Measurements from ENCODE around the gene NBEA.
A peak's percentile ranks its signal among the peaks of the same experiment; 100 is the strongest.

Gene NBEA

GRCh38 chr13:35469806-35470525 lies 527.9 kb downstream of the NBEA start:
- Histone ChIP-seq H3K4me1 (ENCODE audit: control insufficient read depth in 1 of 2, insufficient read depth in 2 of 2, low read length in 2 of 2) (no peaks in the 10 kb centered on the region), H3K4me3 (ENCODE audit: low read depth in 1 of 2, low read length in 2 of 2) (peak overlapping the region; percentile 55 to 61), H3K27me3 (ENCODE audit: low read depth, low read length) (peaks cover 15% of the 10 kb centered on the region), H3K9me3 (ENCODE audit: control insufficient read depth in 1 of 2, low read length in 2 of 2) (no peaks in the 10 kb centered on the region), H3K27ac (ENCODE audit: low read length) (peak overlapping the region; percentile 72), H3K36me3 (ENCODE audit: control insufficient read depth in 1 of 2, insufficient read depth in 2 of 2, low read length in 2 of 2) (no peaks in the 10 kb centered on the region)

GRCh38 chr13:35470671-35471661 lies 528.9 kb downstream of the NBEA start:
- Histone ChIP-seq H3K27me3 (ENCODE audit: low read depth, low read length) (peaks cover 23% of the 10 kb centered on the region), H3K9me3 (ENCODE audit: control insufficient read depth in 1 of 2, low read length in 2 of 2) (no peaks in the 10 kb centered on the region), H3K27ac (ENCODE audit: low read length) (peak overlapping the region; percentile 72), H3K4me3 (ENCODE audit: low read depth in 1 of 2, low read length in 2 of 2) (peak overlapping the region; percentile 55 to 61), H3K4me1 (ENCODE audit: control insufficient read depth in 1 of 2, insufficient read depth in 2 of 2, low read length in 2 of 2) (no peaks in the 10 kb centered on the region), H3K36me3 (ENCODE audit: control insufficient read depth in 1 of 2, insufficient read depth in 2 of 2, low read length in 2 of 2) (peaks cover 0 to 6% of the 10 kb centered on the region in 2 donors)

- H3K27me3 ChIP-seq (ENCODE audit: low read depth, low read length), result peaks cover 29% of the 10 kb centered on the region
- no peak overlapping the region for H3K27ac ChIP-seq (ENCODE audit: low read length)
- H3K4me1 ChIP-seq (ENCODE audit: control insufficient read depth in 1 of 2, insufficient read depth in 2 of 2, low read length in 2 of 2), result no peaks in the 10 kb centered on the region
- peaks cover 0 to 6% of the 10 kb centered on the region in 2 donors for H3K36me3 ChIP-seq (ENCODE audit: control insufficient read depth in 1 of 2, insufficient read depth in 2 of 2, low read length in 2 of 2)
- H3K4me3 ChIP-seq (ENCODE audit: low read depth in 1 of 2, low read length in 2 of 2), result peak overlapping the region in 1 of 2 donors; percentile 61
- no peaks in the 10 kb centered on the region for H3K9me3 ChIP-seq (ENCODE audit: control insufficient read depth in 1 of 2, low read length in 2 of 2)
These were observed 529.7 kb downstream of the NBEA start for GRCh38 chr13:35471706-35472322.

GRCh38 chr13:35472323-35472881 lies 530.3 kb downstream of the NBEA start:
- Histone ChIP-seq H3K4me1 (ENCODE audit: control insufficient read depth in 1 of 2, insufficient read depth in 2 of 2, low read length in 2 of 2) (no peaks in the 10 kb centered on the region), H3K4me3 (ENCODE audit: low read depth in 1 of 2, low read length in 2 of 2) (peak overlapping the region in 1 of 2 donors; percentile 46), H3K27ac (ENCODE audit: low read length) (no peak overlapping the region), H3K27me3 (ENCODE audit: low read depth, low read length) (peaks cover 35% of the 10 kb centered on the region), H3K9me3 (ENCODE audit: control insufficient read depth in 1 of 2, low read length in 2 of 2) (no peaks in the 10 kb centered on the region), H3K36me3 (ENCODE audit: control insufficient read depth in 1 of 2, insufficient read depth in 2 of 2, low read length in 2 of 2) (peaks cover 0 to 6% of the 10 kb centered on the region in 2 donors)

- no peaks in the 10 kb centered on the region for H3K9me3 ChIP-seq (ENCODE audit: control insufficient read depth in 1 of 2, low read length in 2 of 2)
- H3K27me3 ChIP-seq (ENCODE audit: low read depth, low read length), result peaks cover 38% of the 10 kb centered on the region
- no peak overlapping the region for H3K27ac ChIP-seq (ENCODE audit: low read length)
- H3K4me3 ChIP-seq (ENCODE audit: low read depth in 1 of 2, low read length in 2 of 2), result peak overlapping the region in 1 of 2 donors; percentile 45
- peaks cover 0 to 6% of the 10 kb centered on the region in 2 donors for H3K36me3 ChIP-seq (ENCODE audit: control insufficient read depth in 1 of 2, insufficient read depth in 2 of 2, low read length in 2 of 2)
- no peaks in the 10 kb centered on the region for H3K4me1 ChIP-seq (ENCODE audit: control insufficient read depth in 1 of 2, insufficient read depth in 2 of 2, low read length in 2 of 2)
These were observed 531.2 kb downstream of the NBEA start for GRCh38 chr13:35473206-35473775.

- Histone ChIP-seq H3K4me1 (ENCODE audit: control insufficient read depth in 1 of 2, insufficient read depth in 2 of 2, low read length in 2 of 2) (no peaks in the 10 kb centered on the region), H3K36me3 (ENCODE audit: control insufficient read depth in 1 of 2, insufficient read depth in 2 of 2, low read length in 2 of 2) (peaks cover 0 to 6% of the 10 kb centered on the region in 2 donors), H3K27ac (ENCODE audit: low read length) (no peak overlapping the region), H3K9me3 (ENCODE audit: control insufficient read depth in 1 of 2, low read length in 2 of 2) (no peaks in the 10 kb centered on the region), H3K4me3 (ENCODE audit: low read depth in 1 of 2, low read length in 2 of 2) (peak overlapping the region in 1 of 2 donors; percentile 45), H3K27me3 (ENCODE audit: low read depth, low read length) (peaks cover 38% of the 10 kb centered on the region)
These were observed 531.7 kb downstream of the NBEA start for GRCh38 chr13:35473802-35474201.

- Histone ChIP-seq H3K36me3 (ENCODE audit: control insufficient read depth in 1 of 2, insufficient read depth in 2 of 2, low read length in 2 of 2) (peaks cover 0 to 6% of the 10 kb centered on the region in 2 donors), H3K4me3 (ENCODE audit: low read depth in 1 of 2, low read length in 2 of 2) (peak overlapping the region; percentile 62 to 65), H3K4me1 (ENCODE audit: control insufficient read depth in 1 of 2, insufficient read depth in 2 of 2, low read length in 2 of 2) (no peaks in the 10 kb centered on the region), H3K9me3 (ENCODE audit: control insufficient read depth in 1 of 2, low read length in 2 of 2) (no peaks in the 10 kb centered on the region), H3K27ac (ENCODE audit: low read length) (no peak overlapping the region), H3K27me3 (ENCODE audit: low read depth, low read length) (peaks cover 38% of the 10 kb centered on the region)
These were observed 532.6 kb downstream of the NBEA start for GRCh38 chr13:35474496-35475211.

- H3K27ac ChIP-seq (ENCODE audit: low read length), result no peak overlapping the region
These were observed 533.3 kb downstream of the NBEA start for GRCh38 chr13:35475212-35475959.

GRCh38 chr13:35475960-35476943 lies 534.2 kb downstream of the NBEA start, which contains the start of gene MAB21L1:
Gene MAB21L1, minus strand, starts transcription at chr13:35476689. Its CDS starts 551 bp downstream, at chr13:35476138.
- H3K27ac ChIP-seq (ENCODE audit: low read length), result no peak within 1 kb of the TSS
- H3K4me1 ChIP-seq (ENCODE audit: control insufficient read depth in 1 of 2, insufficient read depth in 2 of 2, low read length in 2 of 2), result no peaks in the 10 kb centered on the region
- H3K36me3 ChIP-seq (ENCODE audit: control insufficient read depth in 1 of 2, insufficient read depth in 2 of 2, low read length in 2 of 2), result peaks cover 0 to 6% of the 10 kb centered on the region in 2 donors
- no peaks in the 10 kb centered on the region for H3K9me3 ChIP-seq (ENCODE audit: control insufficient read depth in 1 of 2, low read length in 2 of 2)
- H3K27me3 ChIP-seq (ENCODE audit: low read depth, low read length), result peaks cover 29% of the 10 kb centered on the region
- peak within 1 kb of the TSS; percentile 62 to 65 for H3K4me3 ChIP-seq (ENCODE audit: low read depth in 1 of 2, low read length in 2 of 2)

More at GRCh38 chr13:35475212-35475959, 533.3 kb downstream of the NBEA start:
- Histone ChIP-seq H3K4me3 (ENCODE audit: low read depth in 1 of 2, low read length in 2 of 2) (peak overlapping the region; percentile 62 to 65), H3K4me1 (ENCODE audit: control insufficient read depth in 1 of 2, insufficient read depth in 2 of 2, low read length in 2 of 2) (no peaks in the 10 kb centered on the region), H3K9me3 (ENCODE audit: control insufficient read depth in 1 of 2, low read length in 2 of 2) (no peaks in the 10 kb centered on the region), H3K27me3 (ENCODE audit: low read depth, low read length) (peaks cover 35% of the 10 kb centered on the region), H3K36me3 (ENCODE audit: control insufficient read depth in 1 of 2, insufficient read depth in 2 of 2, low read length in 2 of 2) (peaks cover 0 to 6% of the 10 kb centered on the region in 2 donors)
